22Rv1 (cell line): ENCODE data around the gene EFS.

Experiments used
- ZFX ChIP-seq: fragments of 450-650 bp; IDR thresholded peaks from 2 replicates; pipeline ENCODE4 v1.6.1; 2017; ENCODE audit warnings: antibody characterized with exemption, borderline replicate concordance
- TF ChIP-seq, protein P1 (sequence below): fragments of 450-650 bp; IDR thresholded peaks from 2 replicates; pipeline ENCODE4 v1.5.1; 2017; ENCODE audit warnings: mild to moderate bottlenecking

DNA sequence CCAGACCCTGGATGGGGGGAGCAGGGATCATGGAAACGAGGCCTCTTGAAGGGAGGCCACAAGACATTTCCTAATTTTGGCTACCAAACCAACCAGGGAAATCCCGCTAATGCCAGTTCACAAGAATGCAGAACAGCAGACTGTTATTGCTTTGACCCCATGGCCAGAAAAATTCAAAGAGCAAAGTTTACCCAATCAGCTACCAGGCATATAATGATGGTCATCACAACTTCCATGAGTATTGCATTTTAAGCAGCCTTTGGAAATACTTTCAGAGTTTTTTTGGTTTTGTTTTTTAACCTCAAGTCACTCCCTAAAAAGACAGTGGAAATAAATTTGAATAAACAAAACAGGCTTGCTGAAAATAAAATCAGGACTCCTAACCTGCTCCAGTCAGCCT is 7.5 kb upstream of the EFS start, which contains the start of gene IL25:
- TF ChIP-seq, protein P1, sequence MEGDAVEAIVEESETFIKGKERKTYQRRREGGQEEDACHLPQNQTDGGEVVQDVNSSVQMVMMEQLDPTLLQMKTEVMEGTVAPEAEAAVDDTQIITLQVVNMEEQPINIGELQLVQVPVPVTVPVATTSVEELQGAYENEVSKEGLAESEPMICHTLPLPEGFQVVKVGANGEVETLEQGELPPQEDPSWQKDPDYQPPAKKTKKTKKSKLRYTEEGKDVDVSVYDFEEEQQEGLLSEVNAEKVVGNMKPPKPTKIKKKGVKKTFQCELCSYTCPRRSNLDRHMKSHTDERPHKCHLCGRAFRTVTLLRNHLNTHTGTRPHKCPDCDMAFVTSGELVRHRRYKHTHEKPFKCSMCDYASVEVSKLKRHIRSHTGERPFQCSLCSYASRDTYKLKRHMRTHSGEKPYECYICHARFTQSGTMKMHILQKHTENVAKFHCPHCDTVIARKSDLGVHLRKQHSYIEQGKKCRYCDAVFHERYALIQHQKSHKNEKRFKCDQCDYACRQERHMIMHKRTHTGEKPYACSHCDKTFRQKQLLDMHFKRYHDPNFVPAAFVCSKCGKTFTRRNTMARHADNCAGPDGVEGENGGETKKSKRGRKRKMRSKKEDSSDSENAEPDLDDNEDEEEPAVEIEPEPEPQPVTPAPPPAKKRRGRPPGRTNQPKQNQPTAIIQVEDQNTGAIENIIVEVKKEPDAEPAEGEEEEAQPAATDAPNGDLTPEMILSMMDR, result no peak
- TF ChIP-seq ZFX, result no peak
